Measurements from ENCODE around the gene MAPKAPK5.

DNA sequence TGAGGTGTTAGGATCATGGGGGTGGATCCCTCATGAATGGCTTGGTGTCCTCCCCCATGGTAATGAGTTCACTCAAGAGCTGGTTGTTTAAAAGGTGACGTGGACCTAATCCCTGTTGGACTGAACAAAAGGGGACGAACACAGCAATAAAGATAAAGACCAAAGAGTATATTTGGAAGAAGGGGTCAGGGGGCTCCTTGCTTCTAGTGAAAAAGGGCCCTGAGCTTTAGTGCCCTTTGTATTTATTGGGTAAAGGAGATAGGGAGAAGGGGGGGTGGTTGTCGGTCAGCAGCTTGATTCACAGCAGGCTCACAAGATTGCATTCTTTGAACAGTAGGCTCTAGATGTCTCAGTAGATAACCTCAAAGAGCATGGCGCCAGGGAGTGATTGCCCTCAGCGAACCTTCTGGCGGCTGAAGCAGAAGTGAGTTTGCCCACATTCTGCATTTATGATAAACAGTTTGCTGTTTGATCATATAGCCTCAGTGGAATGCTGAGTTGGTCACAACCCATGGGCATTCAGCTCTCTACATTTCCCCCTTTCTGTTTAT, 25.9 kb upstream of the MAPKAPK5 start:
- TF ChIP-seq, protein P1, sequence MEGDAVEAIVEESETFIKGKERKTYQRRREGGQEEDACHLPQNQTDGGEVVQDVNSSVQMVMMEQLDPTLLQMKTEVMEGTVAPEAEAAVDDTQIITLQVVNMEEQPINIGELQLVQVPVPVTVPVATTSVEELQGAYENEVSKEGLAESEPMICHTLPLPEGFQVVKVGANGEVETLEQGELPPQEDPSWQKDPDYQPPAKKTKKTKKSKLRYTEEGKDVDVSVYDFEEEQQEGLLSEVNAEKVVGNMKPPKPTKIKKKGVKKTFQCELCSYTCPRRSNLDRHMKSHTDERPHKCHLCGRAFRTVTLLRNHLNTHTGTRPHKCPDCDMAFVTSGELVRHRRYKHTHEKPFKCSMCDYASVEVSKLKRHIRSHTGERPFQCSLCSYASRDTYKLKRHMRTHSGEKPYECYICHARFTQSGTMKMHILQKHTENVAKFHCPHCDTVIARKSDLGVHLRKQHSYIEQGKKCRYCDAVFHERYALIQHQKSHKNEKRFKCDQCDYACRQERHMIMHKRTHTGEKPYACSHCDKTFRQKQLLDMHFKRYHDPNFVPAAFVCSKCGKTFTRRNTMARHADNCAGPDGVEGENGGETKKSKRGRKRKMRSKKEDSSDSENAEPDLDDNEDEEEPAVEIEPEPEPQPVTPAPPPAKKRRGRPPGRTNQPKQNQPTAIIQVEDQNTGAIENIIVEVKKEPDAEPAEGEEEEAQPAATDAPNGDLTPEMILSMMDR (IDR thresholded peaks at IDR 0.05), result no peak
- no peak for TF ChIP-seq POLR2A (IDR thresholded peaks at IDR 0.05)

All from esophagus squamous epithelium (tissue), 4 donors.